ENCODE data around the gene SCGB1D4.

GRCh38 chr11:62298975-62299374 lies at the start of gene SCGB1D4:
- TF ChIP-seq POLR2A (IDR thresholded peaks at IDR 0.05), result no peak
- no peak for TF ChIP-seq CTCF (IDR thresholded peaks at IDR 0.05)
